ENCODE measurements around the gene C20orf173.

The C20orf173 gene

GRCh38 chr20:35508493-35509218, 20.8 kb downstream of the C20orf173 start:
- in situ Hi-C loops (cut with MboI; ENCODE audit: low sequenced_read_pairs): no loop called here

GRCh38 chr20:35506872-35507638, 22.4 kb downstream of the C20orf173 start:
- in situ Hi-C loops (cut with MboI; ENCODE audit: low sequenced_read_pairs): no loop called here

- in situ Hi-C loops (cut with MboI; ENCODE audit: low sequenced_read_pairs): no loop called here
Measured at GRCh38 chr20:35506179-35506578, 23.3 kb downstream of the C20orf173 start.

- in situ Hi-C loops (cut with MboI; ENCODE audit: low sequenced_read_pairs): no loop called here
Measured at GRCh38 chr20:35504751-35505150, 24.7 kb downstream of the C20orf173 start.

GRCh38 chr20:35503841-35504561, 25.5 kb downstream of the C20orf173 start:
- in situ Hi-C loops (cut with MboI; ENCODE audit: low sequenced_read_pairs): no loop called here

- in situ Hi-C loops (cut with MboI; ENCODE audit: low sequenced_read_pairs): no loop called here
Measured at GRCh38 chr20:35503281-35503680, 26.2 kb downstream of the C20orf173 start.

- in situ Hi-C loops (cut with MboI; ENCODE audit: low sequenced_read_pairs): no loop called here
Measured at GRCh38 chr20:35502352-35502751, 27.1 kb downstream of the C20orf173 start.

GRCh38 chr20:35499271-35499670, 30.2 kb downstream of the C20orf173 start:
- in situ Hi-C loops (cut with MboI; ENCODE audit: low sequenced_read_pairs): no loop called here

GRCh38 chr20:35497780-35498189, 31.7 kb downstream of the C20orf173 start:
- in situ Hi-C loops (cut with MboI; ENCODE audit: low sequenced_read_pairs): no loop called here

GRCh38 chr20:35497320-35497719, 32.1 kb downstream of the C20orf173 start:
- in situ Hi-C loops (cut with MboI; ENCODE audit: low sequenced_read_pairs): no loop called here

- in situ Hi-C loops (cut with MboI; ENCODE audit: low sequenced_read_pairs): no loop called here
Measured at GRCh38 chr20:35496481-35496880, 33.0 kb downstream of the C20orf173 start.

- in situ Hi-C loops (cut with MboI; ENCODE audit: low sequenced_read_pairs): no loop called here
Measured at GRCh38 chr20:35492352-35492751, 37.1 kb downstream of the C20orf173 start.

GRCh38 chr20:35491823-35492222, 37.6 kb downstream of the C20orf173 start:
- in situ Hi-C loops (cut with MboI; ENCODE audit: low sequenced_read_pairs): no loop called here

GRCh38 chr20:35490736-35491181, 38.7 kb downstream of the C20orf173 start:
- in situ Hi-C loops (cut with MboI; ENCODE audit: low sequenced_read_pairs): no loop called here

GRCh38 chr20:35489717-35490116, 39.7 kb downstream of the C20orf173 start:
- in situ Hi-C loops (cut with MboI; ENCODE audit: low sequenced_read_pairs): no loop called here

- in situ Hi-C loops (cut with MboI; ENCODE audit: low sequenced_read_pairs): no loop called here
Measured at GRCh38 chr20:35487479-35487878, 42.0 kb downstream of the C20orf173 start.

- in situ Hi-C loops (cut with MboI; ENCODE audit: low sequenced_read_pairs): no loop called here
Measured at GRCh38 chr20:35479798-35480197, 49.7 kb downstream of the C20orf173 start.

- in situ Hi-C loops (cut with MboI; ENCODE audit: low sequenced_read_pairs): no loop called here
Measured at GRCh38 chr20:35478804-35479472, 50.5 kb downstream of the C20orf173 start.
